Heart left ventricle (tissue), 16 donors: ENCODE measurements around the gene ATP2A1. TPM values are rescaled to one million over a fixed set of nuclear protein-coding genes. Genes with fewer than 3 reads are reported as not detected.

Source experiments
- ATAC-seq, 4 donors: fragments of 200-7000 bp; cut with Tn5 transposase; one replicate each; pipeline ENCODE4 v1.9.1; 2020 to 2022; ENCODE audit warnings: moderate library complexity in 4 of 4, mild to moderate bottlenecking in 3 of 4, moderate number of reproducible peaks in 1 of 4
- DNase-seq, 5 donors: peaks; one replicate each; pipeline ENCODE4 v3.0.0-alpha.2; 2020
- H3K27ac ChIP-seq, 12 donors: fragments of 200-600 bp; sonication (generic) in 4 of 12; one replicate each; pipeline versions ENCODE4 v1.5.0 to v1.8.0; 2016 to 2022; ENCODE audit warnings: mild to moderate bottlenecking in 2 of 12
- H3K27me3 ChIP-seq, 9 donors: fragments of 200-600 bp; sonication (generic) in 2 of 9; one replicate each; pipeline versions ENCODE4 v1.5.1 to v1.8.0; 2016 to 2022; ENCODE audit warnings: mild to moderate bottlenecking in 3 of 9
- H3K36me3 ChIP-seq, 9 donors: fragments of 200-600 bp; sonication (generic) in 2 of 9; one replicate each; pipeline versions ENCODE4 v1.5.0 to v1.8.0; 2018 to 2022; ENCODE audit warnings: mild to moderate bottlenecking in 2 of 9
- H3K4me1 ChIP-seq, 12 donors: fragments of 200-600 bp; sonication (generic) in 4 of 12; one replicate each; pipeline versions ENCODE4 v1.5.0 to v1.8.0; 2016 to 2022; ENCODE audit warnings: mild to moderate bottlenecking in 3 of 12
- H3K4me3 ChIP-seq, 12 donors: fragments of 200-600 bp; sonication (generic) in 4 of 12; one replicate each; pipeline versions ENCODE4 v1.5.0 to v1.8.0; 2017 to 2022; ENCODE audit warnings: mild to moderate bottlenecking in 9 of 12, moderate library complexity in 4 of 12
- H3K9me3 ChIP-seq, 12 donors: fragments of 200-600 bp; sonication (generic) in 4 of 12; one replicate each; pipeline versions ENCODE4 v1.5.0 to v1.8.0; 2016 to 2022; ENCODE audit warnings: mild to moderate bottlenecking in 1 of 12
- CTCF ChIP-seq, 12 donors: fragments of 200-600 bp; sonication (generic) in 4 of 12; IDR thresholded peaks; one replicate each; pipeline versions ENCODE4 v1.5.0 to v1.8.0; 2018 to 2022; ENCODE audit warnings: antibody characterized with exemption in 12 of 12, mild to moderate bottlenecking in 5 of 12
- POLR2A ChIP-seq, 2 donors: fragments of 450-650 bp; IDR thresholded peaks; one replicate each; pipeline ENCODE4 v1.6.1; 2017; ENCODE audit warnings: antibody characterized with exemption in 2 of 2, mild to moderate bottlenecking in 2 of 2, moderate library complexity in 2 of 2
- WGBS, 4 donors: extraction: QIAGEN DNeasy Blood & Tissue Kit in 2 of 4; methylation state at CpG; one replicate each; pipeline versions ENCODE4 v1.1.5 to v1.1.7; 2013 to 2018; 5-methylcytosine and 5-hydroxymethylcytosine counted together
- intact Hi-C, 10 donors: fragments of 100-400 bp; cut with DNase I; formaldehyde crosslinking; loops; one replicate each; pipeline versions ENCODE4 v1.11.1 to v1.14.2; 2022
- polyA plus RNA-seq, 2 donors: library from polyadenylated mRNA; stranded (reverse); fragments of 200-250 nt; gene quantifications; one replicate each; pipeline ENCODE4 v1.2.3, GENCODE V29; 2013
- total RNA-seq, 9 donors: library from RNA; depleted of rRNA in 2 of 9; stranded (reverse); fragments of >200 nt in 2 of 9; fragmentation: NEBNext Ultra II Directional in 3 of 9; extraction: Animal tissue kit (Norgen Biotek cat#: 25700) in 3 of 9; gene quantifications; one replicate each; pipeline versions ENCODE4 v1.1.0 to v1.2.4, GENCODE V29; 2016 to 2023
- donor health status: ischemic (EF 13 %, LVEDD 7.1; RV severe dilation, severe dysfunction).
- donor health status: healthy with polysubstance abuse.
- donor health status: DM: no; HTN: yes; CAD: no.
- donor health status: DM: no; HTN: no; CAD: no.
- donor health status: ischemic (EF 25% LVEDD 6.9; RV normal size, moderate dysfunction).
- donor health status: ischemic (EF 25% LVEDD 5.7; RV mildly dilated, moderate dysfunction).
- donor health status: healthy.
- donor health status: DM: yes; HTN: yes; CAD: no.
- donor health status: ischemic (EF 35%, LVEDD 5.7; RV mildly dilated, moderate dysfunction).
- donor health status: nonischemic (EF 11% LVEDD 7.7; RV severe dilation, severe dysfunction).
- donor health status: DM: yes; HTN: yes; CAD: no.
- donor health status: PGD.
- donor health status: ischemic (EF 29% LVEDD 5.4; RV normal size, mild dysfunction).
- donor health status: nonischemic (EF 23%, LVEDD 6.1; RV moderate dilation, normal function).

ATP2A1 gene
- total and polyA plus RNA-seq, 11 donors = 0.06 to 0.63 (median 0.39) TPM; not detected in 4

DNA sequence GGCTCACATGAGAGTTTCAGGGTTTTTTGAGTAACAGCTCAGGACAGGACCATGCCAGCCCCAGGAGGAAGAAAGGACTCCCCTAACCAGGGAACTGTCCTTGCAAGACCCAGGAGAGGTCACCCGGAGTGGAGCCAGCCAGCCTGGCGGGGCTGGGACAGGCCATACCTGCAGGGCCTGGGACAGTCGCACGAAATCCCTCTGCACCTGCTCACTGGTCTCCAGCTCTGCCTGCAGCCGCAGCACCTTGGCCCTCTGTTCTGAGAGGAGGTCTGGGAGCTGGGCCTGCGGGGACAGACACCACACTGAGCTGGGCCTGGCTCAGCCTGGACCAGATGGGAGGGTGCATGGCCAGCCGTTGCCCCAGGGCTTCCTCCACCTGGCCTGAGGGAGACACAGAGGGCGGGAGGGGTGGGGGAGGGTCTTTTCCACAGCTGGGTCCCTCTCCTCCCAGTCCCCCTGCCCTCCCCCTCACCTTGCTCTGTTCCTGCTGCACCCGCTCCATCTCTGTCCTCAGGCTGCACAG lies 27.0 kb downstream of the ATP2A1 start:
- no peaks in the 10 kb centered on the region for H3K4me1 ChIP-seq
- WGBS, 4 donors = 90 to 96% (median 91%) methylated on average over 1 to 9 of the region's 9 CpGs
- TF ChIP-seq CTCF (IDR thresholded peaks at IDR 0.05) = no peak
- no peak for TF ChIP-seq POLR2A (IDR thresholded peaks at IDR 0.05)
- no peak overlapping the region for H3K27ac ChIP-seq
- H3K27me3 ChIP-seq = no peaks in the 10 kb centered on the region
- ATAC-seq (no peak), DNase-seq (no peak)
- intact Hi-C loops = no loop called here
- H3K36me3 ChIP-seq = peaks cover 0 to 59% (median 51%) of the 10 kb centered on the region in 9 donors
- H3K9me3 ChIP-seq = no peaks in the 10 kb centered on the region
- no peak overlapping the region for H3K4me3 ChIP-seq

DNA sequence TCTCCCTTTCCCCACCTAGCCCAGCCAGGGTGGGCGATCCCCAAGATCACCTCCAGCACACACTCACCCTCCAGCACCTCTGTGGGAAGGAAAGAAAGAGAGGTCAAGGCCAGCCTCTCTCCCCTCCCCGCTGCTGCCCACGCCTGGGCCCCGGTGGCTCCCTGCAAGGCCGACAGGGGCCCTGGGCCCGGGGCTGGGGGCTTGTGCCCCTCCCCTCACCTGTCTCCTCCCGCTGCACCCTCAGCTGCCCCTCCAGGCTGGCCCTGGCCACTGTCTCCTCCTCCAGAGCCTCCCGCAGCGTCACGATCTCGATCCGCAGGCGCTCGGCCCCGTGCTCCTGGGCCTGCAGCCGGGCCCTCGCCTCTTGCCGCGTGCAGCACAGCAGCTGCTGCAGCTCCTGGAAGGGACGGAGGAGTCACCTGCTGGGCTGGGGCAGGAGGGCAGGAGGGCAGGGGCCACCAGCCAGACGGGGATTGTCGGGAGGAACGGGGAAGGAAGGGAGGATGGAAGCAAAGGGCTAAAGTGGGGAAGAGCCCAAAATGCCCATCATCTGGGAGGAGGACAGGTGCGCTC lies 27.6 kb downstream of the ATP2A1 start:
- TF ChIP-seq CTCF (IDR thresholded peaks at IDR 0.05) (no peak), POLR2A (IDR thresholded peaks at IDR 0.05) (no peak)
- no peak overlapping the region for H3K27ac ChIP-seq
- intact Hi-C loops = no loop called here
- H3K4me3 ChIP-seq = no peak overlapping the region
- no peaks in the 10 kb centered on the region for H3K9me3 ChIP-seq
- DNase-seq (no peak), ATAC-seq (no peak)
- no peaks in the 10 kb centered on the region for H3K27me3 ChIP-seq
- 83 to 88% (median 85%) methylated on average over 17 to 24 of the region's 24 CpGs for WGBS, 4 donors
- no peaks in the 10 kb centered on the region for H3K4me1 ChIP-seq
- peaks cover 0 to 65% (median 57%) of the 10 kb centered on the region in 9 donors for H3K36me3 ChIP-seq

GRCh38 chr16:28910086-28911031 lies 32.1 kb downstream of the ATP2A1 start:
- no peak overlapping the region for H3K4me3 ChIP-seq
- peaks cover 3 to 96% (median 79%) of the 10 kb centered on the region in 9 donors for H3K36me3 ChIP-seq
- H3K27ac ChIP-seq = no peak overlapping the region
- no peak for ATAC-seq
- H3K27me3 ChIP-seq = no peaks in the 10 kb centered on the region
- TF ChIP-seq POLR2A (IDR thresholded peaks at IDR 0.05) (no peak), CTCF (IDR thresholded peaks at IDR 0.05) (no peak)
- no peak for DNase-seq
- H3K9me3 ChIP-seq = no peaks in the 10 kb centered on the region
- intact Hi-C loops = no loop called here
- H3K4me1 ChIP-seq = no peaks in the 10 kb centered on the region
- 89 to 92% (median 91%) methylated on average over 12 to 19 of the region's 19 CpGs for WGBS, 4 donors

DNA sequence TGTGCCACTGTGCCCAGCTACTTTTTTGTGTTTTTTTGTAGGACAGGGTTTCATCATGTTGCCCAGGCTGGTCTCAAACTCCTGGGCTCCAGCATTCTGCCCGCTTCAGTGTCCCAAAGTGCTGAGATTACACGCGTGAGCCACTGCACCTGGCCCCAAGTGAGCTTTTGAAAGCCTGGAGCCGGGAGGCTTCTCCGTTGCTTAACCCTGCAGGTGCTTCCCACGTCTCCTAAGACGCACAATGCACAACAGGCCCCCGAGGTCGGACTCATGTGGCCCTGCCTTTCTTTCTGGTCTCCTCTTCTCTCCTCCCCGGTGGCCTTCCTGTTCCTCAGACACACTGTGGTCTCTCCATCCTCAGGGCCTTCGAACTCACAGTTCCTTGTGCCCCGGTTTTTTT lies 34.3 kb downstream of the ATP2A1 start:
- no peak overlapping the region for H3K4me3 ChIP-seq
- ATAC-seq = no peak
- no peaks in the 10 kb centered on the region for H3K9me3 ChIP-seq
- H3K27ac ChIP-seq = no peak overlapping the region
- WGBS, 4 donors = 91 to 94% (median 93%) methylated on average over 12 of the region's 12 CpGs
- no peak for DNase-seq
- no peaks in the 10 kb centered on the region for H3K27me3 ChIP-seq
- TF ChIP-seq CTCF (IDR thresholded peaks at IDR 0.05) (no peak), POLR2A (IDR thresholded peaks at IDR 0.05) (no peak)
- intact Hi-C loops = no loop called here
- H3K36me3 ChIP-seq = peaks cover 3 to 98% (median 76%) of the 10 kb centered on the region in 9 donors
- no peaks in the 10 kb centered on the region for H3K4me1 ChIP-seq
